Common myeloid progenitor, CD34-positive (primary cell): ENCODE measurements around the gene SH3YL1.

Source experiments
- CTCF ChIA-PET: fragments of 350-600 bp; sonication (Branson Sonifier 250); formaldehyde crosslinking; loops from one replicate; lab custom pipeline; 2021; ENCODE audit warnings: antibody characterized with exemption; lab: Charles Lee
- POLR2A ChIA-PET: fragments of 350-600 bp; sonication (Branson Sonifier 250); formaldehyde crosslinking; loops from one replicate; lab custom pipeline; 2021; ENCODE audit warnings: antibody characterized with exemption; lab: Charles Lee
- DNase-seq, 3 donors: peaks; one replicate each; pipeline versions ENCODE4 v3.0.0 to v3.0.0-alpha.2; 2013
- H3K27ac ChIP-seq, 2 experiments: 1 replicate in 1 of 2; 2 replicates in 1 of 2; pipeline ENCODE4 v1.7.0; 2013; ENCODE audit warnings: inconsistent platforms in 2 of 2, low read length in 2 of 2, mild to moderate bottlenecking in 2 of 2, low read depth in 1 of 2, moderate library complexity in 1 of 2; ENCODE audit not compliant: severe bottlenecking in 2 of 2, insufficient read depth in 1 of 2, poor library complexity in 1 of 2
- H3K27me3 ChIP-seq, 5 experiments: replicated peaks in 2 of 5; 1 replicate in 3 of 5; 2 replicates in 2 of 5; pipeline versions ENCODE4 v1.6.1 to v1.7.0; 2013; ENCODE audit warnings: low read length in 4 of 5, mild to moderate bottlenecking in 2 of 5, moderate library complexity in 2 of 5, inconsistent platforms in 1 of 5; ENCODE audit not compliant: insufficient read depth in 5 of 5, control insufficient read depth in 4 of 5
- H3K36me3 ChIP-seq, 4 experiments: 1 replicate in 2 of 4; 2 replicates in 2 of 4; pipeline versions ENCODE4 v1.6.1 to v1.7.0; 2013; ENCODE audit warnings: low read length in 3 of 4, control low read depth in 1 of 4, mild to moderate bottlenecking in 1 of 4; ENCODE audit not compliant: control insufficient read depth in 4 of 4, insufficient read depth in 4 of 4
- H3K4me1 ChIP-seq, 4 experiments: 1 replicate in 3 of 4; 2 replicates in 1 of 4; pipeline versions ENCODE4 v1.6.1 to v1.7.1; 2013; ENCODE audit warnings: low read length in 3 of 4, mild to moderate bottlenecking in 3 of 4, control low read depth in 1 of 4, inconsistent platforms in 1 of 4, moderate library complexity in 1 of 4; ENCODE audit not compliant: control insufficient read depth in 4 of 4, insufficient read depth in 4 of 4; ENCODE audit errors: control extremely low read depth in 1 of 4
- H3K4me3 ChIP-seq, 7 experiments: 1 replicate in 4 of 7; 2 replicates in 3 of 7; pipeline versions ENCODE4 v1.5.1 to v1.7.0; 2013; ENCODE audit warnings: mild to moderate bottlenecking in 7 of 7, low read length in 6 of 7, moderate library complexity in 6 of 7, inconsistent platforms in 2 of 7, low read depth in 2 of 7, control low read depth in 1 of 7; ENCODE audit not compliant: insufficient read depth in 4 of 7, control insufficient read depth in 1 of 7; ENCODE audit errors: extremely low read depth in 1 of 7
- H3K9me3 ChIP-seq, 5 experiments: 1 replicate in 4 of 5; 2 replicates in 1 of 5; pipeline versions ENCODE4 v1.6.1 to v1.7.1; 2013; ENCODE audit warnings: low read length in 4 of 5, mild to moderate bottlenecking in 2 of 5, inconsistent platforms in 1 of 5, low read depth in 1 of 5, moderate library complexity in 1 of 5; ENCODE audit not compliant: control insufficient read depth in 4 of 5, insufficient read depth in 2 of 5; ENCODE audit errors: control extremely low read depth in 1 of 5
- WGBS: methylation state at CpG from one replicate; pipeline ENCODE4 v1.1.5; 2013; ENCODE audit not compliant: insufficient coverage; 5-methylcytosine and 5-hydroxymethylcytosine counted together

SH3YL1 gene

GRCh38 chr2:185221-185620 lies 78.6 kb downstream of the SH3YL1 start:
- no CpG with 5 or more reads among the region's 1 CpG for WGBS
- CTCF ChIA-PET: interaction anchor here (0.6 kb wide), 1 partner anchor 16 kb away, joined by 3 read pairs; no protein-coding TSS in a partner anchor
- Histone ChIP-seq H3K27me3 (no peaks in the 10 kb centered on the region), H3K36me3 (no peaks in the 10 kb centered on the region), H3K9me3 (peaks cover 0 to 13% (median 4%) of the 10 kb centered on the region in 5 experiments), H3K4me1 (no peaks in the 10 kb centered on the region), H3K4me3 (no peak overlapping the region), H3K27ac (no peak overlapping the region)
- POLR2A ChIA-PET: no interaction called here
- DNase-seq: no peak

DNA sequence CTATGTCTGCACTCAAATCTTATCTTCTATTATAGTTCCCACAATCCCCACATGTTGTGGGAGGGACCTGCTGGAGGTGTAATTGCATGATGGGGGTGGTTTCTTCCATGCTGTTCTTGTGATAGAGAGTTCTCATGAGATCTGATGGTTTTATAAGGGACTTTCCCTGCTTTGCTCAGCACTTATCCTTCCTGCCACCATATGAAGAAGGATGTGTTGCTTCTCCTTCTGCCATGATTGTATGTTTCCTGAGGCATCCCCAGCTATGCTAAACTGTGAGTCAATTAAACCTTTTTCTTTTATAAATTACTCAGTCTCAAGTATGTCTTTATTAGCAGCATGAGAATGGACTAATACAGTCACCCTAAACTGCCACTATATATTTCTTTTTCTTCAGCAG lies 79.1 kb downstream of the SH3YL1 start:
- no peak overlapping the region for H3K4me3 ChIP-seq
- no peak overlapping the region for H3K27ac ChIP-seq
- no peaks in the 10 kb centered on the region for H3K4me1 ChIP-seq
- ChIA-PET CTCF (interaction anchor here (0.6 kb wide), 1 partner anchor 16 kb away, joined by 3 read pairs; no protein-coding TSS in a partner anchor), POLR2A (no interaction called here)
- DNase-seq: no peak
- no peaks in the 10 kb centered on the region for H3K27me3 ChIP-seq
- no peaks in the 10 kb centered on the region for H3K36me3 ChIP-seq
- H3K9me3 ChIP-seq: peaks cover 0 to 13% (median 4%) of the 10 kb centered on the region in 5 experiments

GRCh38 chr2:182509-183122 lies 81.2 kb downstream of the SH3YL1 start:
- H3K4me3 ChIP-seq: no peak overlapping the region
- ChIA-PET POLR2A (no interaction called here), CTCF (no interaction called here)
- H3K4me1 ChIP-seq: no peaks in the 10 kb centered on the region
- no peak overlapping the region for H3K27ac ChIP-seq
- H3K9me3 ChIP-seq: peaks cover 0 to 7% (median 4%) of the 10 kb centered on the region in 5 experiments
- H3K27me3 ChIP-seq: no peaks in the 10 kb centered on the region
- H3K36me3 ChIP-seq: no peaks in the 10 kb centered on the region
- no peak for DNase-seq

- WGBS: 90% methylated on average over 2 of the region's 3 CpGs
- Histone ChIP-seq H3K27me3 (no peaks in the 10 kb centered on the region), H3K9me3 (peaks cover 0 to 4% (median 2%) of the 10 kb centered on the region in 5 experiments), H3K27ac (no peak overlapping the region), H3K4me1 (no peaks in the 10 kb centered on the region), H3K4me3 (no peak overlapping the region), H3K36me3 (no peaks in the 10 kb centered on the region)
- no peak for DNase-seq
- POLR2A ChIA-PET: no interaction called here
- CTCF ChIA-PET: no interaction called here
Measured at GRCh38 chr2:180311-180710, 83.5 kb downstream of the SH3YL1 start.

DNA sequence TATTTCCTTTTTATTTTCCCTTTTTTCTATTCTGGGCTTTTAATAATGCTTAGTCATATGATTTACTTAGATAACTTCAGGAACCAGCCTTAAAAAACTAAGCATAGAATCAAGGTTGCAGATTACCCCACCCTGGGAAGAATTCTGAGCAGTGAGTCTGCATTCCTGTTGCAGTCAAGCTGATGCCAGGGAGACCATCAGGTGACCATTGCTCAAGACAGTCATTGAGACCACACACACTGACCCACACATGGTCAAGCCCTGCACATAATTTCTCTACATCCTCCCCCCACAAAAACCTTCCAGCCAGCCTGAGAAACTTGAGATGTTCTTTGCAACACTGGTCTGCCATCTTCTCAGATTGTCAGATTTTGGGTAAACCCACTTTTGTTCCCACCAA lies 83.9 kb downstream of the SH3YL1 start:
- ChIA-PET CTCF (no interaction called here), POLR2A (no interaction called here)
- DNase-seq: no peak
- peaks cover 0 to 4% (median 2%) of the 10 kb centered on the region in 5 experiments for H3K9me3 ChIP-seq
- no peaks in the 10 kb centered on the region for H3K4me1 ChIP-seq
- H3K27ac ChIP-seq: no peak overlapping the region
- H3K4me3 ChIP-seq: no peak overlapping the region
- no peaks in the 10 kb centered on the region for H3K27me3 ChIP-seq
- H3K36me3 ChIP-seq: no peaks in the 10 kb centered on the region

GRCh38 chr2:177733-178132 lies 86.1 kb downstream of the SH3YL1 start:
- ChIA-PET CTCF (no interaction called here), POLR2A (no interaction called here)
- H3K27ac ChIP-seq: no peak overlapping the region
- no peak overlapping the region for H3K4me3 ChIP-seq
- no peaks in the 10 kb centered on the region for H3K27me3 ChIP-seq
- H3K9me3 ChIP-seq: peaks cover 0 to 4% (median 0%) of the 10 kb centered on the region in 5 experiments
- no peaks in the 10 kb centered on the region for H3K4me1 ChIP-seq
- DNase-seq: no peak
- 94% methylated on average over 2 of the region's 2 CpGs for WGBS
- no peaks in the 10 kb centered on the region for H3K36me3 ChIP-seq

- DNase-seq: no peak
- Histone ChIP-seq H3K27me3 (no peaks in the 10 kb centered on the region), H3K36me3 (no peaks in the 10 kb centered on the region), H3K4me1 (no peaks in the 10 kb centered on the region), H3K27ac (no peak overlapping the region), H3K4me3 (no peak overlapping the region), H3K9me3 (peaks cover 0 to 1% (median 0%) of the 10 kb centered on the region in 5 experiments)
- ChIA-PET POLR2A (no interaction called here), CTCF (no interaction called here)
- WGBS: 86% methylated on average over 1 of the region's 1 CpG
Measured at GRCh38 chr2:176917-177316, 86.9 kb downstream of the SH3YL1 start.
